ENCODE measurements around the gene CLEC11A.
"Not testable (repeated sequence)": the region's sequence is repeated elsewhere in the genome, so short reads cannot be mapped to it uniquely, and the experiment has no call there.

CLEC11A gene

GRCh38 chr19:50723735-50724521 is 764 bp downstream of the CLEC11A start:
- no peak for DNase-seq

DNA sequence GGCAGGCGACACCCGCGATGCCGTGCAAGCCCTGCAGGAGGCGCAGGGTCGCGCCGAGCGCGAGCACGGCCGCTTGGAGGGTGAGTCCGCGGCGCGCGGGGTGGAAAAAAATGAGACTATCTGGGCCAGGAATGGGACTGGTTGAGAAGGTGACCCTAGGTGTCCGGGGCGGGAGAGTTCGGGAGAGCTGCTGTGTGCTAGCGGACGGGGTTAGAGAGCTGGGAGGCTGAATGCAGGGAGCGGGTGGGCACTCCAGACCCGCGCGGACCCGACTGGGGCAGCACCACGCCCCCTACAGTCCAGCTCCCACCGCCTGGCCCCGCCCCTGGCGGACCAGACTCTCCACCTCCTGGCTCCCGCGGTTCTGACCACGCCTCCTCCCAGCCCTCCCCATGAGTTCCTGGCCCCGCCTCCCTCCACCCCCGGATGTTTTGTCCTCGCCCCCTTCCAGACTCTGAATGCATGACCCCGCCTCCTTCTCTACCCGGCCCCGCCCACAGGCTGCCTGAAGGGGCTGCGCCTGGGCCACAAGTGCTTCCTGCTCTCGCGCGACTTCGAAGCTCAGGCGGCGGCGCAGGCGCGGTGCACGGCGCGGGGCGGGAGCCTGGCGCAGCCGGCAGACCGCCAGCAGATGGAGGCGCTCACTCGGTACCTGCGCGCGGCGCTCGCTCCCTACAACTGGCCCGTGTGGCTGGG is 1.5 kb downstream of the CLEC11A start:
- peak; percentile 97 for DNase-seq

DNA sequence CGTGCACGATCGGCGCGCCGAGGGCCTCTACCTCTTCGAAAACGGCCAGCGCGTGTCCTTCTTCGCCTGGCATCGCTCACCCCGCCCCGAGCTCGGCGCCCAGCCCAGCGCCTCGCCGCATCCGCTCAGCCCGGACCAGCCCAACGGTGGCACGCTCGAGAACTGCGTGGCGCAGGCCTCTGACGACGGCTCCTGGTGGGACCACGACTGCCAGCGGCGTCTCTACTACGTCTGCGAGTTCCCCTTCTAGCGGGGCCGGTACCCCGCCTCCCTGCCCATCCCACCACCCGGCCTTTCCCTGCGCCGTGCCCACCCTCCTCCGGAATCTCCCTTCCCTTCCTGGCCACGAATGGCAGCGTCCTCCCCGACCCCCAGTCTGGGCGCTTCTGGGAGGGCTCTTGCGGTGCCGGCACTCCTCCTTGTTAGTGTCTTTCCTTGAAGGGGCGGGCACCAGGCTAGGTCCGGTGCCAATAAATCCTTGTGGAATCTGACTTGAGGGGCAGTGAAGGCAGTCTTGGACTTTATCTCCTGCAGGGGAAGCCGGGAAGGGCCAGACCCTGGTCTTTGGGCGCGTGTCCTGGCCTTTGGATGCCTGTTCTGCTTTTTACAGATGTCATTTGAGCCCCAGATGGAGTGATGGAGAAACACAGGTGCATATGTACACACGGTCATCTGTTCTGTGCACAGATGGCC is 2.2 kb downstream of the CLEC11A start:
- no peak for DNase-seq

DNA sequence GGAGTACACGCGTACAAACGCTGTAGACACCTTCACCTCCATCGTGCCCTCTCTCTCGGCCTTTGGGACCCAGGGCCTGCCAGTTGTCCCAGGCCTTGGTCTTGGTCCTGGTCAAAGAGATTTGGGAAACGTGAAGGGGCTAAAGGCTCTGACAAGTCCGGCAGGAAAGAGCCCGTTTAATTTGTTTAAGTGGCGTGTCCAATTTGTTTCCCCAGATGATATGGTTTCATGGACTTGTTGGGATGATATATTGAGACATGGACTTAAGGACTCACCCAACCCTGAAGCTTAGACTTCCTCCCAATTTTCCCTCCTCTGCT is 2.7 kb downstream of the CLEC11A start:
- no peak for DNase-seq

DNA sequence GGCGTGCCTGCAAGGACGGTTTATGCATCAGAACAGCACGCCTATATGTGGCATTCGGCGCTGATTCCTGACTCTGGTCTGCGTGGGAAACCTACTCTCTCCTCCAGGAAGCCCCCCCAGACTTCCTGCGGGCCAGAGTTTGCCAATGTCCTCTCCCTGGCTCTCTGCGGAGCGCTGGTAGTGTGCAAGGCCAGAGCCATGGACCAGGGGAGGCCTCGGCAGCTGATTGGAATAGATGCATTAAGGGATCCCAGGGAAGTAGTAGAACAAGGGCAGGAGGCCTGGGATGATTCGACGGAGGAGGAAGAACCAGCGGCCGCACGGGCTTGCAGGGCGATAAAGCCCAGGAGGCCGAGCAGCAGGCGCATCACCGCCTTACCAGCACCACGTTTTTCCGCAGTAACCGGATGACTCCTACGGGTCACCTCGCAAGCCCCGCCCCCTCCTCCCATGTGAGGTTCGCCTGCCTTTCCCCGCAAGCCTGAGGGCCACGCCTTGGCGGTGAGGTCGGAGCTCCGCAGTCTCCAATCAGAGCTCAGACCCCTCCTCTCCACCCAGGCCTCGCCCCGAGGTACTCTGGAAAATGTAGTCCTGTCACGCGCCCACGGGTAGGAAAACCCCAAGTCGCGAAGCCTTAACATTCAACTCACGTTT is 5.0 kb downstream of the CLEC11A start:
- peak; percentile 74 for DNase-seq

DNA sequence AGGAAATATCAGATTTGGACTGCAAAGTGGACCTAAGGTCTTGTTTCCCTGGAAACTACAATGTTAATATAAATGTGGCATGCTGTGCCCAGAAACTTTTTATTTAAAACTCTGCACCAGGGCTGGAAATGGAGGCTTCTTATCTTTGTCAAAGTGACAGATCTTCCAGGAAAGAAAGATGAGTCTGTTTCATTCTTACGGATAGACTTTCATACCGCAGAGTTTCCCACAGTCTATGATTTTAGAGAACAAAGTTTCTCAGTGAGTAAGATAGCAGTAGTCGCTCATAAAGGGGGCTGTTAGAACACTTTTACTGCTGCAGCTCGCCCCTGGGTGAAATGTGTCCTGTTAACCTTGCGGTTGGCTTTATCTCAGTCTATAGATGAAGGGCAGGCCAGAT is 6.7 kb downstream of the CLEC11A start:
- DNase-seq = no peak

GRCh38 chr19:50735869-50736268 is 12.7 kb downstream of the CLEC11A start:
- DNase-seq = no peak

GRCh38 chr19:50736338-50736737 is 13.2 kb downstream of the CLEC11A start:
- no peak for DNase-seq

DNA sequence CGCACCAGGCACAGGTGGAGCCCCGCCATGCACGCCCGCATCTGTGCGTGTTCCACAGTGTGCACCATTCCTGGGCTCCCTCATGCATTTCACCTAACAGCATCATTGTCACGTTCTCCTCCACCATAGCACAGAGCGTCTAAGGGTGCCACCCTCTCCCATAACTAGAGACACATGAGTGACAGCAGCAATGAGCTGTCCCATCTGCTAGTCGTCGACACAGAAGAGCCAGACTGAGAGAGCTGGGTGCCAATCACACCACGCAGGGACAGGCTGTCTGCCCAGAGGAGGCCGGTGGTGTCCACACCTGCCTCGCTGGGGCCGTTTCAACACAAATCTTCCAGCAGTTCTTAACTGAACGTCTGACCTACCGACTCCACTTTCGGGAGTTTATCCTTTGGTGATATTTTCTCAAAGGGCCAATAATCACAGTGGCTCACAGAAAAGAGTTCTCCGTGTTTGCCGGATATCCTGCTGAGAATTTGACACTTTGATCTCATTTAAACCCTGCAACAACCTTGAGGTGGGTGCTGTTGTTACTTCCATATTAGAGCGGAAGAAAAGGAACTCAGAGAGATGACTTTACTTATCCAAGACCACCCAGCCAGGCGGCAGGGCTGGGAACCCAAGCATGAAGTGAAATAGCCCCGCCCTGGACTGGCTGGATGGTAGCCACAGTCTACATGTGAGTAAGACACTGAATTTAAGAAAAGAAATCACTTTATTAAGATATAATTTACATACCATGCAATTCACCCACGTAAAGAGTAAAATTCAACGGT is 16.2 kb downstream of the CLEC11A start:
- DNase-seq = no peak

- DNase-seq = peak; percentile 1
These were observed 16.8 kb downstream of the CLEC11A start for GRCh38 chr19:50739914-50740426.

DNA sequence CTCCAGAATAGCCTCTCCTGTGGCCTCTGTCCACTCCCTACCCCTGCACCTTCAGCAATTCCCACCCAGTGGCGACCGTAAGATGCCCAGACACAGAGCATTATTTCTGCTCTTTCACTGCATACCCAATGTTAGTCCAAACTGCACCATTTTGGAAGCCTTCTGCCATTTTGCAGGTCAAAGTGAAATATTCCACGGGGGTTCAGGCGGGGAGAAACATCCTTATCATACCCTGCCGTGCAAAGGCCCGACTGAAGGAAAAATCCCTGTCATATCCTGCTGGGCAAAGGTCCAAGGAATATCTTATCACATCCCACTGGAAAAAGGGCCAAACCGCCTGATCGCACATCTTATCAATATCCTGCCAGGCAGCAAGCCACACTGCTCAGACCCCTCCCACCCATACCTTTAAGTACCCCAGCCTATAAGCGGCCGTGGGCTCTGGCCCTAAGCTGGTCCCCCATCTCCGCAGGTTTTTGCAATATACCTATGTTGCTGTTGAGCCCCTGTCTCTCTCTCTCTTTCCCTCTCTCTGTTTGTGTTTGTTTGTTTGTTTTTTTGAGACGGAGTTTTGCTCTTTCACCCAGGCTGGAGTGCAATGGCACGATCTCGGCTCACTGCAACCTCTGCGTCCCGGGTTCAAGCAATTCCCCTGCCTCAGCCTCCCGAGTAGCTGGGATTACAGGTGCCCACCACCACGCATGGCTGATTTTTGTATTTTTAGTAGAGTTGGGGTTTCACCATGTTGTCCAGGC is 18.2 kb downstream of the CLEC11A start:
- no peak for DNase-seq

- DNase-seq = no peak
These were observed 20.4 kb downstream of the CLEC11A start for GRCh38 chr19:50743537-50743936.

GRCh38 chr19:50745221-50745620 is 22.1 kb downstream of the CLEC11A start:
- no peak for DNase-seq

GRCh38 chr19:50747141-50747540 is 24.0 kb downstream of the CLEC11A start:
- DNase-seq = not testable (repeated sequence)

DNA sequence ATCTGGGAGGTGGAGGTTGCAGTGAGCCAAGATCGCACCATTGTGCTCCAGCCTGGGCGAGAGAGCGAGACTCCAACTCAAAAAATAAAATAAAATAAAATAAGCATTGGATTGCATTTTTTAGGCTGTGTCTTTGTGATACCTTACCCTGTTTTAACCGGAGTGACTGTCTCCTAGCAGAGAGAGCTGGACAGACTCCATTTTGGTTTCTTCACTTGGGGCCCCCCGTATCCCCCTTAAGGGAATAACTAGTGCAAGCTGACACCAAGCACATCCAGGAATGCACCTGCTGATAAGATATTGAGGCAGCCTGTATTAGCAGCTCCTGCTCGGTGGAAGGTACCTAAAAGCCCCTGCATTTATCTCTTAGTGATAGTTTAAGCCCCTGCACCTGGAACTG is 26.3 kb downstream of the CLEC11A start:
- no peak for DNase-seq

- no peak for DNase-seq
These were observed 26.8 kb downstream of the CLEC11A start for GRCh38 chr19:50750010-50750409.

GRCh38 chr19:50753879-50754278 is 30.7 kb downstream of the CLEC11A start:
- no peak for DNase-seq

DNA sequence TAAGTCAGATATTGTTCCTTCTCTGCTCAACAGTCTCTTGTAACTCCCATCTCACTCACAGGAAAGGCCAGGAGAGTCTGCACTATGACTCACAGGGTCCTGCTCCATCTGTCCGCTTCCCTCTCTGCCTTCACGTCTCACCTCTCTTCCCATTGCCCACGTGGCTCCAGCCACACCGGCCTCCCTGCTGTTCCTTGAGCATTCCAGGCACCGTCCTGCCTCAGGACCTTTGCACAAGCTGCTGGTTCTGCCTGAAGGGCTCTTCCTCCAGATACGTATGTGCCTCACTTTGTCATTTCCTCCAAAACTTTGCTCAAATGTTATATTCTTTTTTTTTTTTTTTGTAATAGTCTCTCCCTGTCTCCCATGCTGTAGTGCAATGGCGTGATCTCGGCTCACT is 33.1 kb downstream of the CLEC11A start:
- DNase-seq = not testable (repeated sequence)

- DNase-seq = not testable (repeated sequence)
These were observed 34.5 kb downstream of the CLEC11A start for GRCh38 chr19:50757624-50758023.

- DNase-seq = not testable (repeated sequence)
These were observed 35.9 kb downstream of the CLEC11A start for GRCh38 chr19:50759076-50759475.

DNA sequence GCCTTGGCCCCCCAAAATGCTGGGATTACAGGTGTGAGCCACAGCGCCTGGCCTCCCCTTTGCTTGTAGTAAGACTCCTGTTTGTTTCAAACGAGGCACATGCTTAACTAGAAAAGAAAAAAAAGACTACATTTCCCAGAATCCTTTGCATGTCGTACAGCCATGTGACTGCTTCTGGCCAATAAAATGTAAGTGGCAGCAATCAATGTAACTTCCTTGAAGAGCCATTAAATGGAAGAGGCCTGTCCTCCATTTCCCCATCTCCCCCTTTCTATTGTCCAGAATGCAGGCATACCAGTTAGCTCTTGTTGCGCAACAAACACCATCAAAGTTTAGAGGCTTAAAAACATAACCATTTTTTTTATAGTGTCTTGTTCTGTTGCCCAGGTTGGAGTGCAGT is 36.7 kb downstream of the CLEC11A start:
- DNase-seq = peak; percentile 7

GRCh38 chr19:50761501-50761900 is 38.3 kb downstream of the CLEC11A start:
- not testable (repeated sequence) for DNase-seq

Data from inflammatory macrophage treated with lipopolysaccharide for 4 hours (primary cell).